Thymus (tissue), 11 donors: Measurements from ENCODE around the gene DLG4. TPM values are rescaled to one million over a fixed set of nuclear protein-coding genes. Genes with fewer than 3 reads are reported as not detected.
A peak's percentile ranks its signal among the peaks of the same experiment; 100 is the strongest.

Source experiments
- DNase-seq, 9 donors: peaks; one replicate each; pipeline ENCODE4 v3.0.0-alpha.2; 2013; ENCODE audit warnings: low spot score in 9 of 9, low read depth in 6 of 9, missing footprints in 1 of 9
- H3K27ac ChIP-seq, 2 donors: one replicate each; pipeline ENCODE4 v1.5.1; 2013; ENCODE audit warnings: control low read depth in 1 of 2, low read depth in 1 of 2, low read length in 1 of 2, mild to moderate bottlenecking in 1 of 2, moderate library complexity in 1 of 2
- H3K27me3 ChIP-seq, 2 donors: one replicate each; pipeline ENCODE4 v1.5.1; 2013; ENCODE audit warnings: low read length in 1 of 2; ENCODE audit not compliant: control insufficient read depth in 2 of 2, insufficient read depth in 1 of 2
- H3K36me3 ChIP-seq, 2 donors: one replicate each; pipeline ENCODE4 v1.5.1; 2013; ENCODE audit warnings: low read length in 1 of 2, mild to moderate bottlenecking in 1 of 2, moderate library complexity in 1 of 2; ENCODE audit not compliant: control insufficient read depth in 2 of 2, insufficient read depth in 2 of 2
- H3K4me1 ChIP-seq, 2 donors: one replicate each; pipeline ENCODE4 v1.5.1; 2013; ENCODE audit warnings: low read length in 2 of 2; ENCODE audit not compliant: control insufficient read depth in 2 of 2, insufficient read depth in 2 of 2
- H3K4me3 ChIP-seq, 2 donors: one replicate each; pipeline ENCODE4 v1.5.1; 2013; ENCODE audit warnings: low read length in 2 of 2, control low read depth in 1 of 2, mild to moderate bottlenecking in 1 of 2
- H3K9me3 ChIP-seq, 2 donors: one replicate each; pipeline ENCODE4 v1.5.1; 2013; ENCODE audit warnings: low read length in 1 of 2, mild to moderate bottlenecking in 1 of 2; ENCODE audit not compliant: control insufficient read depth in 2 of 2, insufficient read depth in 1 of 2
- WGBS: extraction: QIAGEN DNeasy Blood & Tissue Kit; methylation state at CpG from one replicate; pipeline ENCODE4 v1.1.7; 2013; 5-methylcytosine and 5-hydroxymethylcytosine counted together
- polyA plus RNA-seq: library from polyadenylated mRNA; stranded (reverse); fragments of 200-250 nt; gene quantifications from one replicate; pipeline ENCODE4 v1.2.3, GENCODE V29; 2013
- total RNA-seq: library from RNA; stranded (reverse); fragments of 120-200 nt; gene quantifications from one replicate; pipeline ENCODE4 v1.2.4, GENCODE V29; 2013
- donor health status: healthy.

The DLG4 gene
- total and polyA plus RNA-seq, 2 donors, result 8.5 to 15.1 TPM

DNA sequence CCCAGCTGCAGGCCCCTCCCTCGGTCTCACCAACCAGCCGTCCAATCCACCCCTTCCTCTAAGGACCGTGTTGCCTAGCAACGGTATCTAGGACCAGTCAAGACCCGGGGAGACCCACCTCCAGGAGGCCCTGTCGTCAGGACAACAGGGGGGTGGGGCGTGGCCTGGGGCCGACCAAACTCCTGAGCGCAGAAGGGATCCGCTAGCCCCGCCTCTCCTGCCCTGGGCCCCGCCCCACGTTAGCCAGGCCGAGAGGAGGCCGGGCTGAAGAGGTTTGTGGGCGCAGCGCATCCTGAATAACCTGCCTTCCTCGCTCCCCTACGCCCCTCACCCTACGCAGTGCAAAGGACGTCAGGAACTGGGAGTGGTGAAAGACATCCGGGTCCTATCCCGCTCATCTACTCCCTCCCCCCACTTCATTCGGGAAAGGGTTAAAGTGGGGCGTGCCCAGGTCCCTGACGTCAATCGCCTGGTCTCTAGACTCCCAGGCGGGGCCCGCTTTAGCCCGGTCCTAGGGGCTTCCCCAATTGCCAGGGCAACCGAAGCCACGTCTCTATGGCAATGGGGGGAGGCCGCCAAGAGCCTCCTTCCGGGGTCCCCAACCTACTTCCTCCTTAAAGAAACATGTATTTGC is 14.7 kb downstream of the DLG4 start:
- Histone ChIP-seq H3K9me3 (no peaks in the 10 kb centered on the region), H3K4me3 (peak overlapping the region; percentile 49 to 61), H3K27ac (peak overlapping the region; percentile 66 to 80), H3K27me3 (no peaks in the 10 kb centered on the region), H3K36me3 (peaks cover 18 to 33% of the 10 kb centered on the region in 2 donors), H3K4me1 (peaks cover 2 to 19% of the 10 kb centered on the region in 2 donors)
- WGBS, result under 1% methylated on average over 34 of the region's 34 CpGs
- peak; percentile 71 to 94 (median 83) for DNase-seq

DNA sequence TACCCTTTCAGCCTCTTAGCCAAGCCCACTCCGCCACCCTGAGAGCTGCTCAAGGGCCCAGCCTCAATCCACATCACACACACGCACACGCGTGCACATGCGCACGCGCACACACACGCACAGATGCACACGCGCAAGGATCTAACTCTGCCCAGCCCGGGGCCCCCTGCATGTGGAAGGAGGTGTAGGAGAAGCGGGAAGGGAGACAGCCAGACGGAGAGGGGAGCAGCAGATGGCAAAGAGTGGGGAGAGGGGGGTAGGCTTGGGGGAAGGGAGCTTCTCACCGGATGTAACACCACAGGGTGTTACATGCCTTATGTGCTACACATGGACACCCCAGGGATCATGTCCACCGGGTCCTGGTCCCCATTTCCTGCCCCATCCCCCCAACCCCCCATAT is 15.3 kb downstream of the DLG4 start:
- no peak for DNase-seq
- WGBS, result 91% methylated on average over 15 of the region's 15 CpGs
- Histone ChIP-seq H3K36me3 (peaks cover 18 to 36% of the 10 kb centered on the region in 2 donors), H3K27ac (peak overlapping the region; percentile 19 to 66), H3K4me3 (peak overlapping the region; percentile 49 to 61), H3K9me3 (no peaks in the 10 kb centered on the region), H3K4me1 (peaks cover 2 to 19% of the 10 kb centered on the region in 2 donors), H3K27me3 (no peaks in the 10 kb centered on the region)

DNA sequence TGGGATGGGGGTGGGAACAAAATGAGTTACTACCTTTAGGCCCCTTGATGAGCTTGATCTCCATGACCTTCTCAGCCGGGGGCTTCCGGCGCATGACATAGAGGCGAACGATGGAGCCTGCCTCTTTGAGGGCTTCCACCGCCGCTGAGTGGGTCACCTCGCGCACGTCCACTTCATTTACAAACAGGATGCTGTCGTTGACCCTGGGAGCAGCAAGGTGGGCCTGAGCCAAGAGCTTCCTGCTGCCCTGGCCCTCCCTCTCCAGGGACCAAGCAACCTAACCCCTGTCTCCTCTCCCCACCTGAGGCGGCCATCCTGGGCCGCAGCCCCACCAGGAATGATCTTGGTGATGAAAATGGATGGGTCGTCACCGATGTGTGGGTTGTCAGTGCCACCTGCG is 16.2 kb downstream of the DLG4 start:
- no peak overlapping the region for H3K27ac ChIP-seq
- no peak for DNase-seq
- peaks cover 2 to 19% of the 10 kb centered on the region in 2 donors for H3K4me1 ChIP-seq
- peaks cover 18 to 36% of the 10 kb centered on the region in 2 donors for H3K36me3 ChIP-seq
- H3K27me3 ChIP-seq, result no peaks in the 10 kb centered on the region
- H3K9me3 ChIP-seq, result no peaks in the 10 kb centered on the region
- H3K4me3 ChIP-seq, result no peak overlapping the region
- 98% methylated on average over 16 of the region's 16 CpGs for WGBS

DNA sequence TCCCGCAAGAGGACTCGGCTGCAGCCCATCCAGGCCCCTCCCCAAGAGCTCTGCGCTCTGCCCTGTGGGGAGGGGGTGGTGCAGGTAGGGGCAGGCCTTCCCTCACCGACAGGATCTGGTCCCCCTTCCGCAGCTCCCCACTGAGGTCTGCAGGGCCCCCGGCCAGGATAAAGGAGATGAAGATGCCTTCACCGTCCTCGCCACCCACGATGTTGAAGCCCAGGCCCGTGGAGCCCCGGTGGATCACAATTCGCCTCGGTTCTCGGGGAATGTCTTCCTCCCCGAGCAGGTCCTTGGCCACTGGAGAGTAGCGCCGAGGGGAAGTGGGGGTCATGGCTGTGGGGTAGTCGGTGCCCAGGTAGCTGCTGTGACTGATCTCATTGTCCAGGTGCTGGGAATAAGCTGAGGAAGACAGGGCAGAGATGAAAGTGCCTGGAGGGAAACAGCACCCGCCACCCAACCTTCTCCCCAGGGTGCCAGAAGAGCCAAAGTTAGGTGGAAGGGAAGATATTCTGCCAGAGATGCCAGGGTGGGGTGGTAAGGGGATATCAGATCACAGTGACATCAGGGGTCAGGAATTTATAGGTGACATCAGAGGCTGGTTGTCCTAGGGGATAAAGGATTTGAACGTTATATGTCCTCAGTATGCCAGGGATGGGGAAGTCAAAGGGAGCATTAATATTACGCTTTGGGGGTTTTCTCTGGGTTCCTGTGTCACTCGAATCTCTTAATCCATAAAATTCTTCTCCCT is 22.8 kb downstream of the DLG4 start:
- no peak overlapping the region for H3K4me3 ChIP-seq
- H3K4me1 ChIP-seq, result no peaks in the 10 kb centered on the region
- no peaks in the 10 kb centered on the region for H3K27me3 ChIP-seq
- no peak overlapping the region for H3K27ac ChIP-seq
- no peak for DNase-seq
- peaks cover 42 to 59% of the 10 kb centered on the region in 2 donors for H3K36me3 ChIP-seq
- WGBS, result 97% methylated on average over 22 of the region's 22 CpGs
- H3K9me3 ChIP-seq, result no peaks in the 10 kb centered on the region

DNA sequence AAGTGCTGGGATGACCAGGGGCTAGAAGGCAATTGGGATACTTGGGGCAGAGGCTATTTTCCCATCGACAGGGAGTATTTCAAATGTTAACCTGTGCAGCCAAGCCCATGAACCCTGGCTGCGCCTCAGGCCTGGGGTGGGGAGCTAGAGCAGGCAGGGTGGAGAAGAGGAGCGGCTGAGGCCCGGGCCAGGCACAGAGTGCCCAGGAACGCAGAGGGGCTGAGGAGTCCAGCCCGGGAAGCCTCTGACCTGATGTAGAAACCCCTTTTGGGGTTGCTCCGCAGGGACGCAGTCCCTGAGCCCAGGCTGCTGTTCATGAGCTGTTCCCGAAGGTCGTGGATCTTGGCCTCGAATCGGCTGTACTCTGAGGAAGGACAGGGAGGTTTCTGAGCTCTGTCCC is 23.7 kb downstream of the DLG4 start:
- Histone ChIP-seq H3K27me3 (no peaks in the 10 kb centered on the region), H3K4me1 (no peaks in the 10 kb centered on the region), H3K36me3 (peaks cover 49 to 60% of the 10 kb centered on the region in 2 donors), H3K9me3 (no peaks in the 10 kb centered on the region), H3K4me3 (no peak overlapping the region), H3K27ac (no peak overlapping the region)
- no peak for DNase-seq
- 97% methylated on average over 12 of the region's 12 CpGs for WGBS

DNA sequence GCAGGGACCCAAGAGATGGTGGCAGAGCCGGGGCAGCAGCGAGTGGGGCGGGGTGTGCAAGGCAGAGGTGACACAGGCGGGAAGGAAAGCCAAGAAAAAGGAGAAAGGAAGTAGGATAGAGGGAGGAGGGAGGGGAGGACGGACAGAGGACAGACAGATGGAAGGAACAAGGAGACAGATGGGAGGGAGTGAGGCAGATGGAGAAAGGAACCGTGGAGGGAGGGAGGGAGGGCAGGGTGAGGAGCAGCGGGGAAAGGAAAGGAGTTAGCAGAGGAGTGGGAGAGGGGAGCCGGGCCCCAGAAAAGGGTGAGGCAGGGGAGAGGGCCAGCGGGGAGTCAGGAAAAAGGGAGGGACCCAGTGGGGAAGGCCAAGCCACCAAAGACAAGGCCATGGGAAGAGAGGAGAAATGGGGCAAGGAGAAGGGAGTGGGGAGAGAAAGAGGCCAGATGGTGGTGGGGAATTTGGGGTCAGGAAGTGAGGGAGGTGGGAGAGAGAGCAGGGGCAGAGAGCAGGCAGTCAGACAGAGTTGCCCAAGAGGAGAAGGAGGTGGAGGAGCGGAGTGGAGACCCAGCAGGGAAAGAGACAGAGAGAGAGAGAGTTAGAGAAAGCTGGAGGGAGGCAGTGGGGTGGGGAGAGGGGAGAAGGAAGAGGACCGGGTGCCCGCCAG is 27.2 kb downstream of the DLG4 start:
- Histone ChIP-seq H3K27ac (no peak overlapping the region), H3K4me3 (no peak overlapping the region), H3K36me3 (peaks cover 58 to 65% of the 10 kb centered on the region in 2 donors), H3K9me3 (no peaks in the 10 kb centered on the region), H3K4me1 (no peaks in the 10 kb centered on the region), H3K27me3 (no peaks in the 10 kb centered on the region)
- WGBS, result 95% methylated on average over 12 of the region's 12 CpGs
- no peak for DNase-seq

DNA sequence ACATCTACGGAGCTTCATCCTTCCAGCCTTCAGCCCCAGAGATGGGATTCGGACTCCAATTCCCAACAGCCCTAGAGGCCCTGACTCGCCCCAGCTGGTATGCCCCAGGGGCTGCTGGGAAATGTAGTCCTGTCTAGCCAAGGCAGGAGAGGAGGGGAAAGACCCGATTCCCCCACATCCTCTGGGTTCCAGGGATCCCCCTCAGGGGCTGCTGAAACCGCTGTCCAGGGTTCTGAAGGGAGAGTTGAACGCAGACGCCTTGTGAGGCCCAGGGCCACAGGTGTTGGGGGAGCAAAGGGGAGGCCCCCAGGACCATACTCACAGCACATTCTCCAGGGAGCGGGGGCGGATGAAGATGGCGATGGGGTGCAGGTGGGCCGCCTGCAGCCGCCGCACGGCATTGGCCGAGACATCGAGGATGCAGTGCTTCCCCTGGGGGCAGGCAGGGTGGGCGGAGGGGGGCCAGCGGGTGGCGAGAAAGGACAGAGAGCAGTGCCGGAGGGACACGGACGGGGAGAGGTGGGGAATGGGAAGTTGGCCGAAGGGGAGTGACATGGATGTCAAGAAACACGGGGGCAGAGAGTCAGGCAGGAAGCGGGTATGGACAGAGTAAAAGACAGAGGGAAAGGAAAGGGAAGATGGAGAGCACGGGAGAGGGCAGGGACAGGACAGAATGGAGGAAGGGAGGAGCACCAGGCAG is 27.9 kb downstream of the DLG4 start:
- H3K27ac ChIP-seq, result no peak overlapping the region
- H3K9me3 ChIP-seq, result no peaks in the 10 kb centered on the region
- H3K4me1 ChIP-seq, result no peaks in the 10 kb centered on the region
- H3K27me3 ChIP-seq, result no peaks in the 10 kb centered on the region
- WGBS, result 95% methylated on average over 26 of the region's 26 CpGs
- peaks cover 54 to 62% of the 10 kb centered on the region in 2 donors for H3K36me3 ChIP-seq
- peak in 2 of 9 donors; percentile 19 to 20 for DNase-seq
- no peak overlapping the region for H3K4me3 ChIP-seq

DNA sequence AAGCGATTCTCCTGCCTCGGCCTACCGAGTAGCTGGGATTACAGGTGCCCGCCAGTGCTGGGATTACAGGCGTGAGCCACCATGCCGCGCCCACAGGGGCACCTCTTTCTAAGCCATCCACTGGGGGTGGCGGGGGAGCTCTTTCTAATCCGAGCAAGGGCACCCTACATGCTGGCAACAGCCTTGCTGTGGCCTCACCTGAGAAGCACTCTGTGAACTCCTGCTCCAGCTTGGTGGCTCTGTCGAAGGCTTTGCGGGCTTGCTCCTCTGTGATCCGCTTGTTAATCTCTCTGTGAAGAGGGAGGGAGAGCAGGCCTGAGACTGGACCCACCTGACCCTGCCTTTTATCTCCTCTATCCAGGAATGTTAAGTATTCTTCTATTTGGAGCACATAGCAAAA is 28.6 kb downstream of the DLG4 start:
- WGBS, result 98% methylated on average over 12 of the region's 12 CpGs
- H3K4me1 ChIP-seq, result no peaks in the 10 kb centered on the region
- peaks cover 47 to 57% of the 10 kb centered on the region in 2 donors for H3K36me3 ChIP-seq
- no peaks in the 10 kb centered on the region for H3K9me3 ChIP-seq
- DNase-seq, result no peak
- no peak overlapping the region for H3K27ac ChIP-seq
- no peak overlapping the region for H3K4me3 ChIP-seq
- H3K27me3 ChIP-seq, result no peaks in the 10 kb centered on the region
